ENCODE results near the gene TBL3.

TBL3 gene

GRCh38 chr16:1968146-1968953, 3.5 kb upstream of the TBL3 start:
- TF ChIP-seq, protein P1, sequence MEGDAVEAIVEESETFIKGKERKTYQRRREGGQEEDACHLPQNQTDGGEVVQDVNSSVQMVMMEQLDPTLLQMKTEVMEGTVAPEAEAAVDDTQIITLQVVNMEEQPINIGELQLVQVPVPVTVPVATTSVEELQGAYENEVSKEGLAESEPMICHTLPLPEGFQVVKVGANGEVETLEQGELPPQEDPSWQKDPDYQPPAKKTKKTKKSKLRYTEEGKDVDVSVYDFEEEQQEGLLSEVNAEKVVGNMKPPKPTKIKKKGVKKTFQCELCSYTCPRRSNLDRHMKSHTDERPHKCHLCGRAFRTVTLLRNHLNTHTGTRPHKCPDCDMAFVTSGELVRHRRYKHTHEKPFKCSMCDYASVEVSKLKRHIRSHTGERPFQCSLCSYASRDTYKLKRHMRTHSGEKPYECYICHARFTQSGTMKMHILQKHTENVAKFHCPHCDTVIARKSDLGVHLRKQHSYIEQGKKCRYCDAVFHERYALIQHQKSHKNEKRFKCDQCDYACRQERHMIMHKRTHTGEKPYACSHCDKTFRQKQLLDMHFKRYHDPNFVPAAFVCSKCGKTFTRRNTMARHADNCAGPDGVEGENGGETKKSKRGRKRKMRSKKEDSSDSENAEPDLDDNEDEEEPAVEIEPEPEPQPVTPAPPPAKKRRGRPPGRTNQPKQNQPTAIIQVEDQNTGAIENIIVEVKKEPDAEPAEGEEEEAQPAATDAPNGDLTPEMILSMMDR (IDR thresholded peaks at IDR 0.05), result no peak

DNA sequence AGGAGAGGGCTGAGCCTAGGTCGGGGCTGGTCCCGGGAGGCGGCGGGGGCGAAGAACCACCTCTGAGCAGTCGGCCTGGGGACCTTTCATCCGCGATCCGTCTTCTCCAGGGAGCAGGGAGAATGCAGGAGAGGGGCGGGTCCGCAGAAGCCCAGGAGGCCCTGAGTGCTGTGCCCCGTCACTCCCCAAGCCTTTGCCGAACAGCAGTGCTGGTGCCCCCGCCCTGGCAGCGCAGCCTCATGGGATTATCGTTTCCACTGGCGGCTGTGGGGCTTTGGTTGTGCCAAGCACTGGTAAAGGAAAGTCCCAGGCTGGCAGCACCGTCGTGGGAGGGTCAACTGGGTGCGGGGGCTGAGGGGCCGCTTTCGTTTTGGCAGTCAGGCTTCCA, 631 bp downstream of the TBL3 start:
- TF ChIP-seq, protein P1 (IDR thresholded peaks at IDR 0.05), result no peak

DNA sequence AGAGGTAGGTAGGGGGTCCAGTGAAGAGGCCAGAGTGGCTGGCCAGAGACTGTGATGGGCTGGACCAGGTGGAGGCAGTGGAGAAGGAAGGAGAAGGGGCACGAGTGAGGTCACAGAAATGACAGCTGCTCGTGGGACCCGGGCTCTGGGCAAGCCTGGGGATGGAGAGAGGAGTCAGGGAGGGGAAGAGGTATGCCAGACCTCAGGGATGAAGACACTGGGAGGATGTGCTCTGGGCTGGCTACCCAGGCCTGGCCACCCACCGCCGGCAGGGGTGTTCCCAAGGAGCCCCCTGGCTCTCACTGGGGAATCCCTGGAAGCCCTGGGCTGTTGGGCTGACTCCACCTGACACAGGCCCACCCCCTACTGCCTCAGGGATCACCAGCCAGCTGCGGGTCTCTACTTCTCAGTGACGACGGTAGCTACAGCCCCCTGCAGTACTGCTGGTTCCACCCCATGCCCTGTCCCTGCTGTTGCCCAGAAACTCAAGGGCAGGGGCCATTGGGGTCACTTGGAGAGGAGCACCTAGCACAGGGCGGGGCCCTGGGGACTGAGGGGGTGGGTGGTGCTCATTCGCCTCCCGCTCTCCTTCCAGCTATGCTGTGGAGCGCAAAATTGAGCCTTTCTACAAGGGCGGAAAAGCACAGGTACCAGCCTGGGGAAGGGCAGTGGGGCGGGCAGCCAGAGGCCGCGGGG, 1.8 kb downstream of the TBL3 start:
- TF ChIP-seq, protein P1 (IDR thresholded peaks at IDR 0.05), result no peak

GRCh38 chr16:1974157-1975070, 2.6 kb downstream of the TBL3 start:
- TF ChIP-seq, protein P1 (IDR thresholded peaks at IDR 0.05), result no peak

DNA sequence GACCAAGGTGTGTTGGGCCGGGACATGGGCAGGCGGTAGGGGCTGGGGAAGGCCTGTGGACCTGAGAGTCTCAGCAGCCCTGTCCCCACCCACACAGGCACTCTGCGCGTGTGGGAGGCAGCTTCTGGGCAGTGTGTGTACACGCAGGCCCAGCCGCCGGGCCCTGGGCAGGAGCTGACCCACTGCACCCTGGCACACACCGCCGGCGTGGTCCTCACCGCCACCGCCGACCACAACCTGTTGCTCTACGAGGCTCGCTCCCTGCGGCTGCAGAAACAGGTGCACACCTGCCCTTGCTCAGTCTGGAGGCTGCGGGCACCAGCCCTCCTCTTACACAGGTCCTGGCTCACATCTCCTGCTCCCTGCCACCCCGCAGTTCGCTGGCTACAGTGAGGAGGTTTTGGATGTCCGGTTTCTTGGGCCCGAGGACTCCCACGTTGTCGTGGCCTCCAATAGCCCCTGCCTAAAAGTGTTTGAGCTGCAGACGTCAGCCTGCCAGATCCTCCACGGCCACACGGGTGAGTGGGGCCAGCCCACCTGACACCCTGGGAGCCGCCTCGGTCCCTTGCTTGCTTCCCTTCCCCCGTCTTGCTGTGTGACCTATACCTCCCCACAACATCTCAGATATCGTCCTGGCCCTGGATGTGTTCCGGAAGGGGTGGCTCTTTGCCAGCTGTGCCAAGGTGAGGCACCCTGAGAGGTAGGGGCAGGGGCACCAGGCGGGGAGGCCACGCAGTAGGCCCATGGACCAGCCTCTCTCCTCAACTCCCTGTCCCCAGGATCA, 3.8 kb downstream of the TBL3 start:
- TF ChIP-seq, protein P1 (IDR thresholded peaks at IDR 0.05), result no peak

DNA sequence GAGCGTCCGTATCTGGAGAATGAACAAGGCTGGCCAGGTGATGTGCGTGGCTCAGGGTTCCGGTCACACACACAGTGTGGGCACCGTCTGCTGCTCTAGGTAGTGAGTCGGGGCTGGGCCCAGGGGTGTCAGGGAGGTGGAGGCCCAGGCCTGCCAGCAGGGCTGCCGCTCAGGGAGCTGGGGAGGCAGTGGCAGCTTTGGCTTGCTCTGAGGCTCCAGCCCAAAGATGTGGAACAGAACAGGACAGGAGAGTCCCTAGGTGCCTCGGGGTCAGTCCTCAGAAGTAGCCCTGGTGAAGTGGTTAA, 4.3 kb downstream of the TBL3 start:
- TF ChIP-seq, protein P1 (IDR thresholded peaks at IDR 0.05), result no peak

Measured in LNCAP (cell line).